Endothelial cell of umbilical vein (primary cell): ENCODE measurements around the gene CCDC7. TPM values are rescaled to one million over a fixed set of nuclear protein-coding genes. Genes with fewer than 3 reads are reported as not detected.

Experiments used
- BruUV-seq: library from RNA; stranded (reverse); fragments of 400-500 nt; replicated peaks from 2 replicates; lab custom pipeline; 2021; lab: Mats Ljungman, UMichigan
- CTCF ChIA-PET: fragments of 300-600, 350-600 bp; sonication (Branson Sonifier 250); formaldehyde crosslinking; loops from one replicate; lab custom pipeline; 2021; ENCODE audit warnings: antibody characterized with exemption, inconsistent platforms; lab: Charles Lee
- POLR2A ChIA-PET: fragments of 300-600, 350-600 bp; sonication (Branson Sonifier 250); formaldehyde crosslinking; loops from one replicate; lab custom pipeline; 2021; ENCODE audit warnings: antibody characterized with exemption, inconsistent platforms; lab: Charles Lee
- DNase-seq: peaks from one replicate; pipeline ENCODE4 v3.0.0-alpha.2; 2011; ENCODE audit warnings: low read depth, low spot score
- FAIRE-seq: peaks from 2 replicates; lab custom pipeline; 2011; peaks lifted over from hg19 to GRCh38; lab: Jason Lieb, UNC
- H2AFZ ChIP-seq: 2 replicates; pipeline ENCODE4 v1.6.0; 2012; ENCODE audit warnings: low read depth, low read length, control low read depth, inconsistent platforms
- H3K27ac ChIP-seq: 2 replicates; pipeline ENCODE4 v1.5.1; 2011; ENCODE audit warnings: low read depth, mild to moderate bottlenecking, control low read depth, low read length, moderate library complexity; ENCODE audit not compliant: insufficient read depth
- H3K27me3 ChIP-seq, 2 experiments: 2 replicates each; pipeline versions ENCODE4 v1.6.0 to v1.6.1; 2011; ENCODE audit warnings: low read length in 2 of 2, mixed read lengths in 1 of 2; ENCODE audit not compliant: control insufficient read depth in 2 of 2, insufficient read depth in 2 of 2
- H3K36me3 ChIP-seq, 2 experiments: 2 replicates in 1 of 2; 3 replicates in 1 of 2; pipeline ENCODE4 v1.5.1; 2011; ENCODE audit warnings: low read length in 2 of 2, mild to moderate bottlenecking in 1 of 2, moderate library complexity in 1 of 2; ENCODE audit not compliant: control insufficient read depth in 2 of 2, insufficient read depth in 2 of 2; ENCODE audit errors: extremely low read depth in 1 of 2
- H3K4me1 ChIP-seq: 3 replicates; pipeline ENCODE4 v1.5.1; 2011; ENCODE audit warnings: mild to moderate bottlenecking, low read length; ENCODE audit not compliant: control insufficient read depth, insufficient read depth; ENCODE audit errors: extremely low read depth
- H3K4me2 ChIP-seq: 2 replicates; pipeline ENCODE4 v1.6.1; 2011; ENCODE audit warnings: low read length, control low read depth, mixed read lengths; ENCODE audit not compliant: insufficient read depth
- H3K4me3 ChIP-seq, 3 experiments: fragments of 200-600 bp in 1 of 3; sonication (generic), shearing (Covaris generic) in 1 of 3; replicated peaks in 1 of 3; 2 replicates each; pipeline ENCODE4 v1.5.1; 2011 to 2016; ENCODE audit warnings: control low read depth in 3 of 3, low read length in 3 of 3, mild to moderate bottlenecking in 2 of 3, inconsistent platforms in 1 of 3, low read depth in 1 of 3, moderate library complexity in 1 of 3; ENCODE audit not compliant: insufficient read depth in 1 of 3
- H3K79me2 ChIP-seq: 2 replicates; pipeline ENCODE4 v1.6.0; 2012; ENCODE audit warnings: low read length, inconsistent platforms; ENCODE audit not compliant: control insufficient read depth, insufficient read depth
- H3K9ac ChIP-seq: replicated peaks from 2 replicates; pipeline ENCODE3; 2011; ENCODE audit warnings: low read length, control low read depth; ENCODE audit not compliant: insufficient read depth; ENCODE audit errors: extremely low read depth
- H3K9me1 ChIP-seq: replicated peaks from 3 replicates; pipeline ENCODE4 v1.6.0; 2011; ENCODE audit warnings: mild to moderate bottlenecking, low read length; ENCODE audit not compliant: control insufficient read depth, insufficient read depth; ENCODE audit errors: extremely low read depth
- H3K9me3 ChIP-seq: replicated peaks from 2 replicates; pipeline ENCODE4 v1.5.1; 2012; ENCODE audit warnings: low read length, inconsistent platforms; ENCODE audit not compliant: control insufficient read depth, insufficient read depth
- H4K20me1 ChIP-seq: replicated peaks from 2 replicates; pipeline ENCODE3; 2011; ENCODE audit warnings: mild to moderate bottlenecking, low read length; ENCODE audit not compliant: control insufficient read depth, insufficient read depth; ENCODE audit errors: extremely low read depth
- EZH2 ChIP-seq: IDR thresholded peaks from 2 replicates; pipeline ENCODE4 v1.6.1; 2012; ENCODE audit warnings: borderline replicate concordance, low read depth, mild to moderate bottlenecking, moderate library complexity, low read length, inconsistent platforms; ENCODE audit not compliant: severe bottlenecking
- FOS ChIP-seq: IDR thresholded peaks from 2 replicates; pipeline ENCODE4 v1.6.1; 2011; ENCODE audit warnings: mild to moderate bottlenecking, low read length, moderate library complexity, borderline replicate concordance; ENCODE audit not compliant: insufficient read depth
- GATA2 ChIP-seq: IDR thresholded peaks from 2 replicates; pipeline ENCODE4 v1.7.0; 2011; ENCODE audit warnings: low read depth, mild to moderate bottlenecking, moderate library complexity, mixed read lengths, low read length; ENCODE audit not compliant: insufficient read length, insufficient read depth
- JUN ChIP-seq: IDR thresholded peaks from 2 replicates; pipeline ENCODE4 v1.6.1; 2011; ENCODE audit warnings: borderline replicate concordance, low read depth; ENCODE audit not compliant: insufficient read length, insufficient read depth
- MYC ChIP-seq: IDR thresholded peaks from one replicate; pipeline ENCODE4 v1.6.1; 2011; ENCODE audit warnings: mild to moderate bottlenecking, low read depth, low read length
- POLR2A ChIP-seq: IDR thresholded peaks from 2 replicates; pipeline ENCODE4 v1.6.1; 2012; ENCODE audit warnings: low read depth, mild to moderate bottlenecking, control low read depth, low read length
- POLR2AphosphoS5 ChIP-seq: IDR thresholded peaks from 2 replicates; pipeline ENCODE4 v1.6.1; 2012; ENCODE audit warnings: low read depth, mild to moderate bottlenecking, control low read depth, low read length, moderate library complexity; ENCODE audit not compliant: insufficient read depth
- dilution Hi-C: fragments of 300-500 bp; cut with MboI; formaldehyde crosslinking; loops from one replicate; pipeline ENCODE4 v1.15.0; 2019; ENCODE audit warnings: low sequenced_read_pairs; ENCODE audit not compliant: extremely low pct_ligation_motif_present
- intact Hi-C: fragments of 100-400 bp; cut with micrococcal nuclease; formaldehyde crosslinking; loops from one replicate; pipeline ENCODE4 v1.10.0; 2022
- polyA plus RNA-seq, 4 experiments: library from polyadenylated mRNA; depleted of rRNA in 3 of 4; stranded (reverse) in 3 of 4; unstranded in 1 of 4; fragments of >200 nt; gene quantifications; 2 replicates each; pipeline versions ENCODE4 v1.2.1 to v1.2.3, GENCODE V29; 2011 to 2012; ENCODE audit warnings: missing spikeins in 1 of 4
- total RNA-seq: library from RNA; stranded (reverse); gene quantifications from 2 replicates; pipeline ENCODE4 v1.2.3, GENCODE V29; 2021
- TF ChIP-seq, protein P1 (sequence below), 2 donors: IDR thresholded peaks; 1 replicate in 1 of 2; 2 replicates in 1 of 2; pipeline ENCODE4 v1.5.1; 2011; ENCODE audit warnings: low read length in 2 of 2, mild to moderate bottlenecking in 2 of 2, moderate library complexity in 2 of 2, control low read depth in 1 of 2, inconsistent platforms in 1 of 2, low read depth in 1 of 2; ENCODE audit not compliant: insufficient read depth in 1 of 2; ENCODE audit errors: extremely low read depth in 1 of 2
- TF ChIP-seq, protein P2 (sequence below): IDR thresholded peaks from 2 replicates; pipeline ENCODE4 v1.6.1; 2011; ENCODE audit not compliant: insufficient read depth, insufficient read length

CCDC7 gene
- total and polyA plus RNA-seq, 2 donors (not counting 3 experiments of a cell fraction or from before 2014, with no cell fraction given): 0.35 to 8.2 TPM

DNA sequence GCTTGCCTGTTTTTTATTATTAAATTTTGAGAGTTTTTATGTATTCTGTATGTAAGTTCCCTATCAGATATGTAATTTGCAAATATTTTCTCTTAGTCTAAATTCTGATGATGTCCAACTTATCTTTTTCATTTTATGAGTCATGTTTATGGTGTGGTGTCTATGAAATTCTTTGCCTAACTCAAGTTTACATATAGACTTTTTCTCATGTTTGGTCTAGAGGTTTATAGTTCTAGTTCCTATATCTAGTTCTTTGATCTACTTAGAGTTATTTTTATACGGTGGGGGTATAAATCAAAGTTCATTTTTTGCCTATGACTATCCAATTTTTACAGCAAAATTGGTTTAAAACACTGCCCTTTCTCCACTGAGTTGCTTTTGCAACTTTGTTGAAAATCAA is 26.3 kb upstream of the CCDC7 start:
- DNase-seq (no peak), FAIRE-seq (no peak)
- TF ChIP-seq JUN (no peak), POLR2A (no peak), EZH2 (no peak), POLR2AphosphoS5 (no peak), FOS (no peak), GATA2 (no peak), MYC (no peak)
- TF ChIP-seq, protein P1, sequence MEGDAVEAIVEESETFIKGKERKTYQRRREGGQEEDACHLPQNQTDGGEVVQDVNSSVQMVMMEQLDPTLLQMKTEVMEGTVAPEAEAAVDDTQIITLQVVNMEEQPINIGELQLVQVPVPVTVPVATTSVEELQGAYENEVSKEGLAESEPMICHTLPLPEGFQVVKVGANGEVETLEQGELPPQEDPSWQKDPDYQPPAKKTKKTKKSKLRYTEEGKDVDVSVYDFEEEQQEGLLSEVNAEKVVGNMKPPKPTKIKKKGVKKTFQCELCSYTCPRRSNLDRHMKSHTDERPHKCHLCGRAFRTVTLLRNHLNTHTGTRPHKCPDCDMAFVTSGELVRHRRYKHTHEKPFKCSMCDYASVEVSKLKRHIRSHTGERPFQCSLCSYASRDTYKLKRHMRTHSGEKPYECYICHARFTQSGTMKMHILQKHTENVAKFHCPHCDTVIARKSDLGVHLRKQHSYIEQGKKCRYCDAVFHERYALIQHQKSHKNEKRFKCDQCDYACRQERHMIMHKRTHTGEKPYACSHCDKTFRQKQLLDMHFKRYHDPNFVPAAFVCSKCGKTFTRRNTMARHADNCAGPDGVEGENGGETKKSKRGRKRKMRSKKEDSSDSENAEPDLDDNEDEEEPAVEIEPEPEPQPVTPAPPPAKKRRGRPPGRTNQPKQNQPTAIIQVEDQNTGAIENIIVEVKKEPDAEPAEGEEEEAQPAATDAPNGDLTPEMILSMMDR (IDR thresholded peaks at IDR 0.05; ENCODE audit: extremely low read depth in 1 of 2, insufficient read depth in 1 of 2, low read depth in 1 of 2, low read length in 2 of 2): no peak
- TF ChIP-seq, protein P2, sequence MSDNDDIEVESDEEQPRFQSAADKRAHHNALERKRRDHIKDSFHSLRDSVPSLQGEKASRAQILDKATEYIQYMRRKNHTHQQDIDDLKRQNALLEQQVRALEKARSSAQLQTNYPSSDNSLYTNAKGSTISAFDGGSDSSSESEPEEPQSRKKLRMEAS: no peak

More for the DNA sequence above, 26.3 kb upstream of the CCDC7 start:
- Histone ChIP-seq H2AFZ (no peak overlapping the region), H3K9ac (no peak overlapping the region), H4K20me1 (no peaks in the 10 kb centered on the region), H3K4me2 (no peak overlapping the region), H3K9me1 (no peaks in the 10 kb centered on the region), H3K27me3 (peaks cover 2% of the 10 kb centered on the region in 2 experiments), H3K27ac (no peak overlapping the region), H3K4me3 (no peak overlapping the region), H3K79me2 (no peaks in the 10 kb centered on the region), H3K4me1 (no peaks in the 10 kb centered on the region), H3K36me3 (no peaks in the 10 kb centered on the region), H3K9me3 (no peaks in the 10 kb centered on the region)
- ChIA-PET CTCF (interaction anchor here (1.2 kb wide), 1 partner anchor 10 kb away, joined by 4 read pairs; no protein-coding TSS in a partner anchor), POLR2A (no interaction called here)
- intact Hi-C loops (no loop called here), dilution Hi-C loops (no loop called here)
- BruUV-seq: no TSS peak
